ENCODE results near the gene FBXO5. TPM values are rescaled to one million over a fixed set of nuclear protein-coding genes. Genes with fewer than 3 reads are reported as not detected.
"Not testable (repeated sequence)": the region's sequence is repeated elsewhere in the genome, so short reads cannot be mapped to it uniquely, and the experiment has no call there.

The FBXO5 gene
- polyA plus RNA-seq, 1 experiment = 4.8 TPM

DNA sequence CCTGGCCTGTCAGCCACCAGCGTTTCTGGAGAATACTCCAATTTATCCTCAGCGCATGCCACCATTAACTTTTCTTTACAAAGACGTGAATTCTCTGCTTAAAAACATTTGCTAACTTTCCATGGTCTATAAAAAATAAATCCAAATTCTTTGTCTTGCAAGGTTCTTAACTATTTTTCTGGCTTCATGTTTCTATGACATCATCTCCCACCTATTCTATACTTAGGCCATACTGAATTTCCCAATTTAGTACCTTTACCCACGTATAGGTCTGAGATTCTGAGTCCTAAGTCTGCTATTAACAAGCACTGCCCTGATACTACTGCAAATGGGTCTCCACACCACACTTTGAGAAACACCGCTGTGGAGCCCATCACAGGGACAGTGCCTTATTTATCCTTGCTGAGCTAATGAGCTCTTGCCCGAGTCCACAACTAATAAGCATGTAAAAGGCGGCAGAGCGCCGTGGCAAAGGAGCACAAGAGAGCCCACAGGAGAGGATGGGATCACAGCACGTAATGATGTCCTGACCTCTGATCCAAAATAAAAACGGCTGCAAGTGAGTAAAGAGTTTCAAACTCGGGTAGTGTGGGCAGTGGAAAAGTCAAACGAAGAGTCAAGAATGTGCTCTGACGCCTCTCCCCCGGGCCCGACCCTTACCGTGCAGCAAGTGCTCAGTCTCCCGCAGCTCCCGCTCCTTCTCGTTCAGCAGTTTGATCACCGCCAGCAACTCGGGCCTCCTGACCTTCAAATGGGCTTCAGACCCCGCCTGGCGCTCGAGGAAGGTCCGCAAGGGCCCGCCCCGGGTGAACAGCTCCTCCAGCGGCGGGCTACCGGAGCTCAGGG, 19.1 kb upstream of the FBXO5 start:
- ChIA-PET CTCF (no interaction called here), POLR2A (interaction anchor here (0.7 to 1.8 kb wide), 2 partner anchors 19 to 1413 kb away, joined by 4 to 5 read pairs; partner anchors contain the start of gene FBXO5)
- no peaks in the 10 kb centered on the region for H3K27me3 ChIP-seq (ENCODE audit: control insufficient read depth, insufficient read depth, low read length)
- TF ChIP-seq CTCF (IDR thresholded peaks at IDR 0.05; ENCODE audit: insufficient read depth, low read depth, low read length) = no peak
- DNase-seq (ENCODE audit: low read depth) = no peak
- H3K36me3 ChIP-seq (ENCODE audit: control insufficient read depth, insufficient read depth, low read length) = peaks cover 3% of the 10 kb centered on the region; the same call in 1 of the 2 replicates
- H3K4me3 ChIP-seq (ENCODE audit: low read depth, low read length) = peak overlapping the region; percentile 62

DNA sequence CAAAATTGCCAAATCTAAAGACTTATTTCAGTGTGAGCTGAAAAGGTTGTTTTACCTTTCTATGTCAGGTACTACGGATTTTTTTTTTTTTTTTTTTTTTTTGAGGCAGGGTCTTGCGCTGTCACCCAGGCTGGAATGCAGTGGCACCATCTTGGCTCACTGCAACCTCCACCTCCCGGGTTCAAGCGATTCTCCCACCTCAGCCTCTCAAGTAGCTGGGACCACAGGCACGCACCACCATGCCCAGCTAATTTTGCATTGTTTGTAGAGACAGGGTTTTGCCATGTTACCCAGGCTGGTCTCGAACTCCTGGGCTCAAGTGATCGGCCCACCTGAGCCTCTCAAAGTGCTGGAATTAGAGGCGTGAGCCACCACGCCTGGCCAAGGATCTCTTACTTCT, 17.9 kb upstream of the FBXO5 start:
- H3K36me3 ChIP-seq (ENCODE audit: control insufficient read depth, insufficient read depth, low read length); H3K27me3 ChIP-seq (ENCODE audit: control insufficient read depth, insufficient read depth, low read length); H3K4me3 ChIP-seq (ENCODE audit: low read depth, low read length); DNase-seq (ENCODE audit: low read depth); POLR2A ChIA-PET; CTCF ChIA-PET: not testable (repeated sequence)

- Histone ChIP-seq H3K27me3 (ENCODE audit: control insufficient read depth, insufficient read depth, low read length) (no peaks in the 10 kb centered on the region), H3K36me3 (ENCODE audit: control insufficient read depth, insufficient read depth, low read length) (peaks cover 3% of the 10 kb centered on the region; the same call in 1 of the 2 replicates), H3K4me3 (ENCODE audit: low read depth, low read length) (no peak overlapping the region)
- POLR2A ChIA-PET = no interaction called here
- CTCF ChIA-PET = no interaction called here
- no peak for DNase-seq (ENCODE audit: low read depth)
- no peak for TF ChIP-seq CTCF (IDR thresholded peaks at IDR 0.05; ENCODE audit: insufficient read depth, low read depth, low read length)
Measured at GRCh38 chr6:153000243-153000642, 17.4 kb upstream of the FBXO5 start.

DNA sequence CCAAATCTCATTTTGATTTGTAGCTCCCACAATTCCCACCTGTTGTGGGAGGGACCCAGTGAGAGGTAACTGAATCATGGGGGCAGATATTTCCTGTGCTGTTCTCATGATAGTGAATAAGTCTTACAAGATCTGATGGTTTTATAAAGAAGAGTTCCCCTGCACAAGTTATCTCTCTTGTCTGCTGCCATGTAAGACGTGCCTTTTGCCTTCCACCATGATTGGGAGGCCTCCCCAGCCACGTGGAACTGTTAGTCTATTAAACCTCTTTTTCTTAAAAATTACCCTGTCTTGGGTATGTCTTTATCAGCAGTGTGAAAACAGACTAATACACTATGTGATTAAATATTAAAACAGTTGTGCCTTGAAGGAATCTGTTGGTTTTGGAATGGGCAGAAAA, 16.7 kb upstream of the FBXO5 start:
- POLR2A ChIA-PET; H3K36me3 ChIP-seq (ENCODE audit: control insufficient read depth, insufficient read depth, low read length); CTCF ChIA-PET; H3K27me3 ChIP-seq (ENCODE audit: control insufficient read depth, insufficient read depth, low read length); DNase-seq (ENCODE audit: low read depth); H3K4me3 ChIP-seq (ENCODE audit: low read depth, low read length): not testable (repeated sequence)

DNA sequence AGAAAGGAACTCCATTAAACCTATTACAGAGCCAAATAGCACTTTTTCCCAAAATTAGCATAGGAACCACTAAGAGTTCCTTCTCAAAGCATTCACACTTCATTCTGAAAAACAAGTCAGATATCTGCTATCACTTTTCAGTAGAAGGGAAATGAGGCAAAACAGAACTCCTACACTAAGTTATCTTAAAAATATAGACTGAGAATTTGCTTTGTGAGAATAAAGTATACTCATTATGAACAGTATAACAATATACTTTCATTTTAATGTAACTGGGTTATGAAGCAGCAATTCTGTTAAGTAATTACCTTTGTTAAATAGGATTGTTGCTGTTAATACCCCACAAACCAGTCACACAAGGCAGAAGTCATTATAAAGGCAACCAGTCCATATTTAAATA, 11.0 kb upstream of the FBXO5 start:
- Histone ChIP-seq H3K4me3 (ENCODE audit: low read depth, low read length) (no peak overlapping the region), H3K36me3 (ENCODE audit: control insufficient read depth, insufficient read depth, low read length) (peaks cover 5% of the 10 kb centered on the region), H3K27me3 (ENCODE audit: control insufficient read depth, insufficient read depth, low read length) (no peaks in the 10 kb centered on the region)
- CTCF ChIA-PET = no interaction called here
- no peak for DNase-seq (ENCODE audit: low read depth)
- no peak for TF ChIP-seq CTCF (IDR thresholded peaks at IDR 0.05; ENCODE audit: insufficient read depth, low read depth, low read length)
- POLR2A ChIA-PET = no interaction called here

DNA sequence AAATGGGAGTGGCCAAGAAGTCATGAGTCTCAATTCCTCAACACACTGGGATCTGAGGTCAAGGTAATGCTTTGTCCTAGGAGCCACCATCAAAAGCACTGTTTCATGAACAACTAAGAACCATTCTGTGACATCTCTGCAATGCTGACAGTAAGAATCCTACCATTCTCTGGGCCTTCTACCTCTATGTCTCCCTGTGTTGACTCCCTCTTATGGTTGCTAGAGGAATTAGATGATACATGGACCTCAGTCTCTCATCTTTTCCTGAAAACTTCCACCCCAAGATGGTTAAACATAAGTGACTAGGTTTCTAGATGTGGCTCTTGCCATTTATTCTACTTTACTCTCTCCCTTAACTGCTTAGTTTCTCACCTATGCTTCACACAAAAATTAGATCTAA, 10.6 kb upstream of the FBXO5 start:
- no peak for DNase-seq (ENCODE audit: low read depth)
- no peak for TF ChIP-seq CTCF (IDR thresholded peaks at IDR 0.05; ENCODE audit: insufficient read depth, low read depth, low read length)
- POLR2A ChIA-PET = no interaction called here
- Histone ChIP-seq H3K36me3 (ENCODE audit: control insufficient read depth, insufficient read depth, low read length) (peaks cover 5% of the 10 kb centered on the region), H3K27me3 (ENCODE audit: control insufficient read depth, insufficient read depth, low read length) (no peaks in the 10 kb centered on the region), H3K4me3 (ENCODE audit: low read depth, low read length) (no peak overlapping the region)
- CTCF ChIA-PET = no interaction called here

Measured in BJ (cell line).